GM21526 (cell line): ENCODE results near the gene SLC35F3.
"Not testable (repeated sequence)": the region's sequence is repeated elsewhere in the genome, so short reads cannot be mapped to it uniquely, and the experiment has no call there.

ENCODE experiments used
- ATAC-seq: cut with Tn5 transposase; IDR thresholded peaks from one replicate; pipeline ENCODE4 v1.9.1; 2021; ENCODE audit warnings: moderate library complexity; ENCODE audit not compliant: unreplicated experiment, low FRiP score

The SLC35F3 gene

DNA sequence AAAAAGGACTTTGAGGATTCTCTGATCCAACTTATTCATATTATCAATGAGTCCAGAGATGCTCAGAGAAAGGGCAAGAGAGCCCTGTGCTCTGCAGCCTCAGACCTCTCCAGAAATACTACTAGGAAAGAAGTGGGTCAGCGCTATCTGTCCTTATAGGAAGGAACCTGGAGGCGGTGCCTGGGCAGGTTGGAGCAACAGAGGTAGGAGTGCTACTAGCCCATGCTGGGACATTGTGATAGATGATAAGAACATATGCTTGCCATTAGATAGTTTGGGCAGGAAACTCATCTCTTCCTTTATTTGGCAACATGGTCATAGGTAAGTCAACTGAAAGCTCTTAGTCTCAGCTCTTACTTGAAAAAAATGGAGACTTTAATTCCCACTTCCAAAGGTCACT lies 335.0 kb downstream of the SLC35F3 start:
- ATAC-seq = no peak

DNA sequence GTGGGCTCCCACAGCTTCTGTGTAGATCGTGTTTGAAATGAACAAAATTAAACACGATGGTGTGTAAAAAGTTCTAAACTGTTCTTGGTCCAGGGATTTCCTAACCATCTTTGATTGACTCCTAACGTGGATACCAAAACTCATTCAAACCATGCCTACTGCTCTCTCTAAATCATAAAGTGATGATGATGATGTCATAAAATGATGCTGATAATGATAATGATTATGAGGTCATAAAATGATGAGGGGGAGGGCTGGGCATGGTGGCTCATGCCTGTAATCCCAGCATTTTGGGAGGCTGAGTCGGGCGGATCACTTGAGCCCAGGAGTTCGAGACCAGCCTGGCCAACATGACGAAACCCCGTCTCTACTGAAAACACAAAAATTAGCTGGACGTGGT lies 335.5 kb downstream of the SLC35F3 start:
- no peak for ATAC-seq

DNA sequence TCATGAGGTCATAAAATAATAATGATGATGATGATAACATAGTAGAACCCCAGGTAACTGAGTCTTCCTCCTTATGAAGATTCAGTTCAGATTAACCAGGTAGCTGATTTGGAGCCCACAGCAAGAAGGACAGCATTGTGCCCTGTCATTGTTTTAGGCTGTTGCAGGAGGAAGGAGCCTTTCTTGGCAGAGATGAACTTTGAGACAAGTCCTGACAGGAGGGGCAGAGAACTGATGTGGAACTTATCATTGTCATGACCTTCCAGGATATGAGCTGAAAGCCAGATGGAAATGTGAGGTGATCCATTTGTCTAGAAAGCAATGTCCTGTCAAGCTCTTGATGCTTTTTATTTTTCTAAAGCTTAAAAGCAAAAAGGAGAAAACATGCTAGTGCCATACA lies 336.2 kb downstream of the SLC35F3 start:
- ATAC-seq = no peak

DNA sequence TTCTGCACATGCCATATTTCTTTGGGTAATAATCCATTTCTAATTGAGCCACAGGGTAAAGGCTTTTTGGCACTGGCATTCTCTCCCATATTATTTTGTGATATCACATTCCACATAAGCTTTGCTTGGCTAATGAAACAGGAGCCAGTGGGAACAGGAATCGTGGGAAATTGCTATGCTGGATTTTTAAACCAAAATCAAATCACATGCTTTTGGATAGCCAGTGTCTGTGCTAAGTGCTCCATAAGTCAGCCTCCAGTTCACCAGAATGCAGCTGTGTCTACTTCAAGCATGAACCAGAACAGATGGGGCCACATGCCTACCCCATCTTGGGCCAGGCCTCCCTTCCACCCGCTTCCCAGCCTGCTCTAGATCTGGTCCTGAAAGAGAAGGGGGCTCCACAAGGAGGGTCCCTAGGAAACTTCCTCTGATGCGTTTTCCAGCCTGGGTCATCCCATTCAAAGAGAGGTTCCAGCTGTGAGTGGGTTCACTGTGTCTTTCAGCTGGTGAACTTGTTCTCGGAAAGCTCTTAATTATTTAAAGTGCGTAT lies 337.5 kb downstream of the SLC35F3 start:
- ATAC-seq = no peak

DNA sequence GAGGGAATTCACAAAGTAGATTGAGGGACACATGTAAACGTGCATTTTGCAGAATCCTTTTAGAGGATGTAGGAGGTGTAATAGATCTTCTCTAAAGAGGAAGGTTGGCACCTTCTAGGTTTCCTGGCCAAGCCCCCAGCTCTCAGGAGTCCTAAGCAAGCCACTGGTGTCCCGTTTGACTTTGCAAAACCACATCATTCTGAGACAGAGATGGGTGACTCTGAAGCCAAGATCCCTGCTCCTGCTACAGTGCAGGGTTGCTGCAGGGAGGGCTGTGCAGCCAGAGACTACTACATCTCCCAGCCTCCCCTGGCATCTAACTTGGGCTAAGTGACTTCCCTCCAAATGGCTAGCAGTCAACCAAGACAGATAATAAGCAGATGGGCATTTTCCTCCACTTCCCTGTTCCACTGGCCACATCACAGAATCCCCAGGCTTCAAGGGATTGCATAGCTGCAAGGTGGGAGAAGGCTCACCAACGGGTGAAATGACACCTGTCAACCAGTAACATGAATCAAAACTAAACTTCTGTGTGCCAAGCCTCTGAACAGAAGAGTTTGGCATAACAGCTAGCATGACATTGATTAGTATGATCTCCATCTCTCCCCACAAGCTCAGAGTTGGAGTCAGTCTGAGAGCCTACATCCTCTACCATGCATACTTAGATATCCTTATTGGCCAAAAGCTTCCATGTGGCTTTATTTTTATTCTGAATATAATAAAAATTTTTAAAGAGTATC lies 339.2 kb downstream of the SLC35F3 start:
- ATAC-seq = no peak

DNA sequence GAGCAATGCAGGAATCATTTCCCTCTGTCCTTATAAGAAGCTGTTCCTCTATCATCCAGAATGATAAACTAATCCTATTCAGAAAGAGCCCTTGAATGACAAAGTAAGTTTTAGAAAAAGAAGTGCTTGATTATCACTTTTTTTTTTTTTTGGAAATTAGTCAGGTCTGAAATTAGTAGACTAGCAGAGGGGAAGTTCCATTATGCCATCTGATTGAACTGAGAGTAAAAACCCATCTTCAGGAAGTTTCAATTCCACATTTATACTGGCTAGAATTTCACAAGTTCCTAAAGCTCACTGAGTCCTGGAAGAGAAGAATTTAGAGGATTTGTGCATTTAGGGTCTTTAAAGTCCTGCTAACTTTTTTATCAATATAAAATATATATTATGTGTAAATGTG lies 340.0 kb downstream of the SLC35F3 start:
- no peak for ATAC-seq

DNA sequence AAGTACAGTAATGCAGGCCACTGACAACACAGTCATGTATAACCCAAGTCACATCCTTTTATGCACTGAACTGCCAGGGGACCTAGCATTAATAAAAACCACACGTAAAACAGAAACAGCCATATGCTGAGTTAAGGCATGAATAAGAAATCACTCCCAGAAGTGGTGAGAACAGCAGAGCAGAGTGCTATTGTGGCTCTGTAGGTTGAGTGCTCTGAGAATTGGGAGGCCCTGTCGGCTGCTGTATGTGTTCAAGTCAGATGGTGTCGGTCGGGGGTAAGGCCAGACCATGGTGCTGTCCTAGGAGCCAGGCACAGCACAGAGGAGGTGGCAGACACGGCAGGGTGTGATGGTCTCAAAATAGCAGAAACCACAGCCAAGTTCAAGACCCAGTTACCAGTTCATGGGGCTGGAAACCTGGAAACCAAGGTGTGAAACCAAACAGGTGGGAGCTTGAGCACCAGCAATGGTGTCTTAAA lies 342.2 kb downstream of the SLC35F3 start:
- ATAC-seq = peak; percentile 90

DNA sequence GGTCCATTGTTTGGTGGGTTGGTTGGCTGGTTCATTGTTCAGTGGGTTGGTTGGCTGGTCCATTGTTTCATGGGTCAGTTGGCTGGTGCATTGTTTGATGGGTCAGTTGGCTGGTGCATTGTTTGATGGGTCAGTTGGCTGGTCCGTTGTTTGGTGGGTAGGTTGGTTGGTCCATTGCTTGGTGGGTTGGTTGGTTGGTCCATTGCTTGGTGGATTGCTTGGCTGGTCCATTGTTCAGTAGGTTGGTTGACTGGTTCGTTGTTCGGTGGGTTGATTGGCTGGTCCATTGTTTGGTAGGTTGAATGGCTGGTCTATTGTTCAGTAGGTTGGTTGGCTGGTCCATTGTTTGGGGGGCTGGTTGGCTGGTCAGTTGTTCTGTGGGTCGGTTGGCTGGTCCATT lies 343.3 kb downstream of the SLC35F3 start:
- ATAC-seq = not testable (repeated sequence)

DNA sequence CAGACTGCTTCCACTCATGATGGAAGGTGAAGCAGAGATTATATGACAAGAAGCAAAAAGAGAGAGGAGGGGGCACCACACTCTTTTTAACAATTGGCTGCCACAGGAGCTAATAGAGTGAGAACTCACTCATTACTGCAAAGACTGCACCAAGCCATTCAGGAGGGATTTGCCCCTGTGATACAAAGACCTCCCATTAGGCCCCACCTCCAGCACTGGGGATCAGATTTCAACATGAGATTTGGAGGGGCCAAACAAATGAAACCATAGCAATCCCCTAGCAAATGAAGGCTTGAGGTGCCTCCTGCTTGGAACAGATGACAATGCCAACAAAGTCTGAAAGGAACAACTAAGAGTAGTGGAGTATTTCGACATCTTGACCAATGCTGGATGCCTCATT lies 346.3 kb downstream of the SLC35F3 start:
- ATAC-seq = no peak

DNA sequence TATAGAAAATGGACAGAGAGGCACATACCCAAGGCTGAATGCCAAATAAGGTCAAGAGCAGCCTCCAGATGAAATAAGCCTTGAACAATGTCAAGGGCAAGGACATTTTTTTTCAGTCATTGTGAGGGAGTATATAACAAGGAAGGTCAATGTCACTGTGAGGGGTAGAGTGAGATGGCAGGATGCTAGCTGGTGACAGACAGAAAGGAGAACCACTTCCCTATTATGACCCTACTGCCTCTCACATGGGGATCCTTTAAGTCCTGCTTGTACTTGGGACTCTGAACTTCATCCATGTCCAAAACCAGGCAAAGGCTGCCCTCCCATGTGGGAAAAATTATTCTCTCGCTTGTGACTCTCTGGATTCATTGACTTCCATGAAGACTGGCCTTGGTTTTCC lies 349.3 kb downstream of the SLC35F3 start:
- ATAC-seq = no peak

DNA sequence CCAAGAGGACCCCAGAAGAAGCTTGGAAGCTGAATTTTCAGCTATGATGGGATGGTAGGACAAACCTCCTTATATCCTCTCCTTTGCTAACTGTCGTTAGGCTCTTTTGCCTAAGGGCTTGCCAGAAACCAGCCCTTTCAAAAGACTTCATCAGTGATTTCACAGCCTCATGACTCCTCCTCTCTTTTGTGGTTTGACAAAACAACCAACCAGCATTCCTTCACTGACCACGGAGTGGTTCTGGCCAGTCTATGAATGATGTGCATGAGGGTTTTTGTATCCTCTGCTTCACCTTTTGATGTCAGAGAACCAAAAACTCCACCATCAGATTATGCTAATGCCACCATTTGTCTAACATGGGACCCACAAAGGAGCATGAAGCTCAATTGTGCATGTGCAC lies 351.9 kb downstream of the SLC35F3 start:
- no peak for ATAC-seq

DNA sequence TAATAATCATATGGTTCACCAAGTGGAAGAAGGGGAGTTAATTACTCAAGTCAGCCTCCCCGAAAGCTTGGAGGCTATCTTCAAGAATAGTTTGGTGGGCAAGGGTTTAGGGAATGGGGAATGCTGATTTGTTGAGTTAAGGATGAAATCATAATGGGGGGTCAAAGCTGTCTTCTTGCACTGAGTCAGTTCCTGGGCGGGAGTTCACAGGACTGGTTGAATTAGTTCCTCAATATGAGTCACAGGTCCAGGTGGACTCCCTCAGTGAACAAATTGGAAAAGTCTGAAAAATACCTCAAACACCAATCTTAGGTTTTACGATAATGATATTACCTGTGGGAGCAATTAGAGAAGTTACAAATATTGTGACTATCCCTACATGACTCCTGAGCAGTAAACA lies 353.6 kb downstream of the SLC35F3 start:
- ATAC-seq = no peak

DNA sequence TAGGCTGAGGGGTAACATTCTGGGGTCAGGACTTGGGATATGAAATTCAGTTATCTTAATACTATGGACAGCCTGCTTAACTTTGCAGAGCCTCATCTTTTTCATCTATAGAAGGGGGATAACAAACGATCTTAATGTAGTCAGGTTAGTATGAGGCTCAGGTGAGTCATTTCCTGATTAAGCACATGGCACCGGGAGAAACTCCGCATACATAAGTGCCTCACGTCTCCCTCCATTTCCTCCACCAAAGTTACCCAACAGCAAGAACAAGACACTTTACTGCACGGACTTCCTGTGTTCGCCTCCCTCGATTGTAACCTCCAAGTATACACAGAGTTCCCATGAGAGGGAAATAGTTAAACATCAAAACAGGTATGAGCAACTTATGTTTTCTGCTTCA lies 356.1 kb downstream of the SLC35F3 start:
- ATAC-seq = no peak

DNA sequence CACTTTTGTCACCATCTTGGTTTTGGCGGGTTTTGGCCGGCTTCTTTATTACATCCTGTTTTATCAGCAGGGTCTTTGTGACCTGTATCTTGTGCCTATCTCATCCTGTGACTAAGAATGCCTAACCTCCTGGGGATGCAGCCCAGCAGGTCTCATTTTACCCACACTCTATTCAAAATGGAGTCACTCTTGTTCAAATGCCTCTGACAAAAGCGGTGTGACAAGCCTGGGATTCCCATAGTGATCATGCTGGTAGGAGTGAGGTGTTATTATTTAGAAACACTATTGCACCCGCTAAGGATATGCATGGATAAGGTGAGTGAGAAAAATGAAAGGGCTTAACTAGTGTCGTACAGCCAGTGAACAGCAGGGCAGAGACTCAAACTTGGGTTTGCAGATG lies 357.1 kb downstream of the SLC35F3 start:
- no peak for ATAC-seq

DNA sequence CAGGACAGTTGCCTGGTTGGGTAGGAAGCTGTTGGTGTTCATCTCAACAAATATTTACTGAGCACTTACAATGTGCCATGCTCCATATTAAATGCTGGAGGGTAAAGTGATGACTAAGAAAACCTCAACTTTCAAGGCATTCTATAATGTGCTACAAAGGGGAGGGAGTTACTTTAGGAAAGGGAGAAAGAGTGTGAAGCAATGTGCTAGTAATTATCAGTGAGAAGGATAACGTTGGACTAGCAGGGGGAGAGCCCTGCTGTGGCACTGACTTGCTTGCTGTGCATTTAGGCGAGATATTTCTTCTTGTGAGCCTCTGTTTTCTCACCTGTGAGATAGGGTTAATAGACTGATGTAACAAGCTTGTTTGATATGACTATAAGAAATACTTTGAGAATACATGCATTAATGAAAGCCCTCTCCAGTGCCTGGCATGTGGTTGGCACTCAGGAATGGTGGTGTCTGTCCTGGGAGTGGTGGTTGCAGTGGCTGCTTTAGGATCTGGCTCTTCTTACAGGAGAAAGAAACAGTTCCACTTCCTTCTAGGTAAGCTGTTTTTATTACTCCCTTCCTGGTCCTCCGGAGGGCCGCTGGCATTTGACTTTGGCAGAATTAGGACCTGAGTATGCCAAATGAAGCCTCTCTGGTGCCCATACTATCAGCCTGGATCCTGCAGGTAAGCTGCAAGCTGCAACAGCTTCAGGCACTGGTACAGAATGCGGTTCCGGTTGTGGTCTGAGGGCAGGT lies 357.7 kb downstream of the SLC35F3 start:
- ATAC-seq = no peak

DNA sequence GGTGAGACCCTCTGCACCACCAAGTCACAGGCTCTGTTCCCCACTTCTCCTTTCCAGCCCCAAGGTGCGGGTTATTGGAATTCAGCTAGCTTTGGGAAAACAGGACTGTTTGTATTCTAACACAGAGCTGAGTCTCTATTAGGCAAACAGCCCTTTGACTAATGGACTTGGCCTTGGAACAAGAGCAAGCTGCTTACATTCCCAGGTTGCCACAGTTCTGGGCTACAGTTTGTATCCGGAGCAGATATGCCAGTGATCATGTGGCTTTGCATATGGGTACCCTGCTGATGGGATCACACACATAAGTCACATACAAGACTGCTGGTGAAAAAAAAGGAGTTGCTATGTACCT lies 358.3 kb downstream of the SLC35F3 start:
- ATAC-seq = no peak

DNA sequence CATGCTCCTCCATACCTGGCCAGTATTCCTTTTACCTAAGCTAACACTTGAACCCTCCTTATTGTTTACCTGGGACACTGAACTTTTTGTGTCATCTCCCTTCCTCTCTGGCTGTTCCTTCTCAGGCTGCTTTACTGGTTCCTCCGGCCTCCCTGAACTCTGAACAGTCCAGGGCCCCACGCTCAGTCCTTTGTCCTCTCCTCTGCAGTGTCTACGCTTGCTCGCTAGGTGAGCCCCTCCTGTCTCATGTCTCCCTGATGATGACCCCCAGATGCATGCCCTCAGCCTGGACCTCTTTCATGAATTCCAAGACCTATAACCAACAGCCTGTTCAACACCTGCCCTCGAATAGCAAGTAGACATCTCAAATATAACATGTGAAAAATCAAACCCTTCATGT lies 360.4 kb downstream of the SLC35F3 start:
- no peak for ATAC-seq

DNA sequence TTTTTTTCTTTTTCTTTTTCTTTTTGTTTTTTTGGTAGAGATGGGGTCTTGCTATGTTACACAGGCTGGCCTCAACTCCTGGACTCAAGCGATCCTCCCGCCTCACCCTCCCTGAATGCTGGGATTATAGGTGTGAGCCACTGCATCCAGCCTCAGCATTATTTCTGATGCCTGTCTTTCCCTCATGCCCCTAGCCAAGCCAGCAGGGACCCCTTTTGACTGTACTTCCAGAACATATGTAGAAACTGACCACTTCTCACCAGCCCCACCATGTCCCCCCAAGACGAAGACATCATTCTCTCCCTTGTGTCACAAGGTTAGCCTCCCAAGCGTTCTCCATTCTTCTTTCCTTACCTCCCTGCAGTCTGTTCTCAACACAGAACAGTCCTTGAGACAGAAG lies 360.8 kb downstream of the SLC35F3 start:
- ATAC-seq = no peak

DNA sequence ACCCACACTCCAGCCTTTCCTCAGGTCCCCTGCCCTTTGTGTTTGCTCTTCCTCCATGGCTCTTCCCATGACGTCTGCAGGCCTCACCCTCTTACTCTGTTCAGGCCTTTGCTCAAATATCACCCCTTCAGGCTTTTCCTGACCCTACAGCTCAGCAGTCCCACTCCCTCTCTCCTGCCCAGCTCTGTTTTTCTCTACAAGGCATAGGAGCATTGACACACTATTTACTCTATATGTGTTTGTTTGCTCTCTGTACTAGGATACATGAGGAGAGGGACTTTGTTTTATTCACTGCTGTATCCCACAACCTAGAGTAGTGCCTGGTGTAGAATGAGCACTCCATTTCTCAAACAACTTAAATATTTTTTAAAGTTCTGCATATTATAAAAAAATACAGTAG lies 361.4 kb downstream of the SLC35F3 start:
- ATAC-seq = no peak

DNA sequence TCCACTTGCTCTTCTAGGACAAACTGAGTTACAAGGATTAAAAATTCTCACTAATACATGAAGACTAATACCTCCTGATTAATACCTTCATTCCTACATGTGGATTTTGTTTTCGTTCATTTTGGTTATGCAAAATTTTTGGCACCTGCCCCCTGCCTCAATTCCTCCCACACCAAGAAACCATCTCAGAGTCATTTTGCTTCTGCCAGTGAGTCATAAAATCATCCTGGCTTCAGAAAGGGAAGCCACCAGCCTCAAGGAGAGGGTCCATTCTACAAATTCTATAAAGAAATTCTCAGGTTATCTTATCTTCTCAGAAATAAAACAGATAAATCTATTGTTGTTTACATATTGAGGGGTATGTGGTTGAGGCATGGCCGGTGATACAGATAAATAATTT lies 365.6 kb downstream of the SLC35F3 start:
- ATAC-seq = no peak

DNA sequence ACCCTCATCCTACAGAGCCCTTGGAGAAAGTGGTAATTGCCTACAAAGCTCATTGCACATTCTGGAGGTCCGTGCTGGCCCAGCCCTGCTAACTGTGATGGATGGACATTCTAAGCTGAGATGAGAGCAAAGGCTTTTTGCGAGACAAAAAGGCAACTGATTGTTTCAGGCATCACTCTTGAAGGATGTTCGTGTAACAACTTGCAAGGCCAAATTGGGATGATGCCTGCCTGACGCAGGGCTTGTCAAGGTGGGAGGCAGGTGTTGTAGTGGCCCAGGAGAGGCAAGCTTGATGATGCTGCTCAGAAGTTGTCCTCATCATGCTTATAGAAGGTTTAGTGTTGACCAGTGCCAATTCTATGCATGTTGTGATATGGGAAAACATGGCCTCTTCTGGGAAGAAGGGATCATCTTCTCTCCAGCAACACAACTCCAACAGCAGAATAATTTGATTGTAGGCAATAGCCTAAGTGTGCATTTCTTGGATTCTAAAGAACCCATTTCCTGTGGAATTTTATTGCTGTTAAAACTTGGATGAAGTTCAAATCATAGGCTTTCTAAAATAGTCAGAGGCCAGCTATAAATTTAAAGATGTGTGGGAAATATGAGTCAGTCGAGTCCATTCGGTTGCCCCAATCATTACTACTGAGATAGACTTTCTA lies 366.2 kb downstream of the SLC35F3 start:
- ATAC-seq = no peak
